Panc1 (cell line): ENCODE data around the gene CNNM2. TPM values are rescaled to one million over a fixed set of nuclear protein-coding genes. Genes with fewer than 3 reads are reported as not detected.

ENCODE experiments used
- ATAC-seq: fragments of 200-7000 bp; cut with Tn5 transposase; 2 replicates; pipeline ENCODE4 v1.9.1; 2020; ENCODE audit warnings: mild to moderate bottlenecking, moderate library complexity
- BruUV-seq: library from RNA; stranded (reverse); fragments of 400-500 nt; replicated peaks from 2 replicates; lab custom pipeline; 2021; lab: Mats Ljungman, UMichigan
- CTCF ChIA-PET: fragments of 300-600 bp; sonication (Branson Sonifier 250); formaldehyde crosslinking; loops from one replicate; lab custom pipeline; 2022; ENCODE audit warnings: antibody characterized with exemption; lab: Charles Lee
- POLR2A ChIA-PET: fragments of 300-600 bp; sonication (Branson Sonifier 250); formaldehyde crosslinking; loops from one replicate; lab custom pipeline; 2022; ENCODE audit warnings: antibody characterized with exemption; lab: Charles Lee
- DNase-seq: peaks from one replicate; pipeline ENCODE4 v3.0.0-alpha.2; 2010; ENCODE audit warnings: low read depth, low spot score
- H3K27ac ChIP-seq: 2 replicates; pipeline ENCODE4 v1.5.1; 2011; ENCODE audit warnings: mild to moderate bottlenecking, low read length, inconsistent platforms
- H3K27me3 ChIP-seq: fragments of 200-500 bp; sonication (Bioruptor generic); 2 replicates; pipeline ENCODE4 v1.6.0; 2014; ENCODE audit warnings: low read length, inconsistent platforms; ENCODE audit not compliant: control insufficient read depth, insufficient read depth
- H3K36me3 ChIP-seq: fragments of 200-500 bp; sonication (Bioruptor generic); 2 replicates; pipeline ENCODE4 v1.5.1; 2014; ENCODE audit warnings: inconsistent platforms, mild to moderate bottlenecking, low read length, moderate library complexity; ENCODE audit not compliant: control insufficient read depth, insufficient read depth
- H3K4me1 ChIP-seq: 2 replicates; pipeline ENCODE4 v1.5.1; 2011; ENCODE audit warnings: inconsistent platforms, mild to moderate bottlenecking, low read length, moderate library complexity; ENCODE audit not compliant: control insufficient read depth, insufficient read depth
- H3K4me3 ChIP-seq, 2 experiments: 2 replicates each; pipeline ENCODE4 v1.5.1; 2011 to 2012; ENCODE audit warnings: low read depth in 2 of 2, low read length in 2 of 2, mild to moderate bottlenecking in 2 of 2, inconsistent platforms in 1 of 2, moderate library complexity in 1 of 2
- H3K9me3 ChIP-seq: fragments of 200-500 bp; sonication (Bioruptor generic); 2 replicates; pipeline ENCODE4 v1.5.1; 2014; ENCODE audit warnings: low read depth, mild to moderate bottlenecking, inconsistent platforms, low read length, moderate library complexity; ENCODE audit not compliant: control insufficient read depth, insufficient read depth
- POLR2AphosphoS5 ChIP-seq: IDR thresholded peaks from 2 replicates; pipeline ENCODE4 v1.6.1; 2012; ENCODE audit warnings: mild to moderate bottlenecking, low read depth, low read length, moderate library complexity
- SIN3A ChIP-seq: IDR thresholded peaks from 2 replicates; pipeline ENCODE4 v1.6.1; 2012; ENCODE audit warnings: low read depth, mild to moderate bottlenecking, low read length, moderate library complexity, borderline replicate concordance; ENCODE audit not compliant: insufficient read depth
- TCF7L2 ChIP-seq: IDR thresholded peaks from 2 replicates; pipeline ENCODE4 v1.6.1; 2011; ENCODE audit warnings: mild to moderate bottlenecking, low read depth, low read length, inconsistent platforms
- in situ Hi-C: cut with HindIII; loops from 2 replicates; pipeline ENCODE4 v1.10.0; 2016; ENCODE audit warnings: low sequenced_read_pairs, low pct_unique_long_range_greater_than_20kb
- intact Hi-C: fragments of 100-400 bp; cut with micrococcal nuclease; formaldehyde crosslinking; loops from one replicate; pipeline ENCODE4 v1.10.0; 2022; ENCODE audit not compliant: unreplicated experiment
- total RNA-seq: library from RNA; stranded (reverse); gene quantifications from one replicate; pipeline ENCODE4 v1.2.1, GENCODE V29; 2021; ENCODE audit not compliant: unreplicated experiment
- TF ChIP-seq, protein P1 (sequence below), 2 experiments: IDR thresholded peaks; 2 replicates each; pipeline ENCODE4 v1.6.1; 2011 to 2012; ENCODE audit warnings: low read depth in 2 of 2, control low read depth in 1 of 2, low read length in 1 of 2, mild to moderate bottlenecking in 1 of 2, moderate library complexity in 1 of 2; ENCODE audit not compliant: insufficient read depth in 1 of 2
- TF ChIP-seq, protein P2 (sequence below): fragments of 450-650 bp; IDR thresholded peaks from 2 replicates; pipeline ENCODE4 v1.5.1; 2017; ENCODE audit warnings: mild to moderate bottlenecking

CNNM2 gene
- total RNA-seq, 1 experiment from 2014 or later, result 27.1 TPM

DNA sequence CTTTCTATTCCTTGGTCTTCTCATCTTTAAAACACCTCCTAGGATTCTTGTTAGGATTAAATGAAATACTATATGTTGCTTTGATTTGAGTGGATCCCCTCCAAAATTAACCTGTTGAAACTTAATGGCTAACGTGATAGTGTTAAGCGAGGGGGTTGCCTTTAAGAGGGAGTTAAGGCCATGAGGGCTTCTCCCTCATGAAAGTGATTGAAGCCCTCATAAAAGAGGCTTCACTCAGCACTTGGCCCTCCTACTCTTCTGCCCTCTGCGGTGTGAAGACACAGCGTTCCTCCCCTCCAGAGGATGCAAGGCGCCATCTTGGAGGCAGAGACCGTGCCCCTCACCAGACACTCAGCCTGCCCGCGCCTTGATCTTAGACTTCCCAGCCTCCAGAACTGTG lies 46.6 kb downstream of the CNNM2 start:
- Histone ChIP-seq H3K9me3 (no peaks in the 10 kb centered on the region), H3K4me3 (no peak overlapping the region), H3K4me1 (peaks cover 6% of the 10 kb centered on the region), H3K36me3 (no peaks in the 10 kb centered on the region), H3K27me3 (no peaks in the 10 kb centered on the region), H3K27ac (no peak overlapping the region)
- intact Hi-C loops (no loop called here), in situ Hi-C loops (no loop called here)
- POLR2A ChIA-PET, result no interaction called here
- TF ChIP-seq POLR2AphosphoS5 (no peak), TCF7L2 (no peak), SIN3A (no peak)
- TF ChIP-seq, protein P1, sequence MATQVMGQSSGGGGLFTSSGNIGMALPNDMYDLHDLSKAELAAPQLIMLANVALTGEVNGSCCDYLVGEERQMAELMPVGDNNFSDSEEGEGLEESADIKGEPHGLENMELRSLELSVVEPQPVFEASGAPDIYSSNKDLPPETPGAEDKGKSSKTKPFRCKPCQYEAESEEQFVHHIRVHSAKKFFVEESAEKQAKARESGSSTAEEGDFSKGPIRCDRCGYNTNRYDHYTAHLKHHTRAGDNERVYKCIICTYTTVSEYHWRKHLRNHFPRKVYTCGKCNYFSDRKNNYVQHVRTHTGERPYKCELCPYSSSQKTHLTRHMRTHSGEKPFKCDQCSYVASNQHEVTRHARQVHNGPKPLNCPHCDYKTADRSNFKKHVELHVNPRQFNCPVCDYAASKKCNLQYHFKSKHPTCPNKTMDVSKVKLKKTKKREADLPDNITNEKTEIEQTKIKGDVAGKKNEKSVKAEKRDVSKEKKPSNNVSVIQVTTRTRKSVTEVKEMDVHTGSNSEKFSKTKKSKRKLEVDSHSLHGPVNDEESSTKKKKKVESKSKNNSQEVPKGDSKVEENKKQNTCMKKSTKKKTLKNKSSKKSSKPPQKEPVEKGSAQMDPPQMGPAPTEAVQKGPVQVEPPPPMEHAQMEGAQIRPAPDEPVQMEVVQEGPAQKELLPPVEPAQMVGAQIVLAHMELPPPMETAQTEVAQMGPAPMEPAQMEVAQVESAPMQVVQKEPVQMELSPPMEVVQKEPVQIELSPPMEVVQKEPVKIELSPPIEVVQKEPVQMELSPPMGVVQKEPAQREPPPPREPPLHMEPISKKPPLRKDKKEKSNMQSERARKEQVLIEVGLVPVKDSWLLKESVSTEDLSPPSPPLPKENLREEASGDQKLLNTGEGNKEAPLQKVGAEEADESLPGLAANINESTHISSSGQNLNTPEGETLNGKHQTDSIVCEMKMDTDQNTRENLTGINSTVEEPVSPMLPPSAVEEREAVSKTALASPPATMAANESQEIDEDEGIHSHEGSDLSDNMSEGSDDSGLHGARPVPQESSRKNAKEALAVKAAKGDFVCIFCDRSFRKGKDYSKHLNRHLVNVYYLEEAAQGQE (IDR thresholded peaks at IDR 0.05; ENCODE audit: insufficient read depth in 1 of 2, low read depth in 2 of 2, low read length in 1 of 2), result no peak
- TF ChIP-seq, protein P2, sequence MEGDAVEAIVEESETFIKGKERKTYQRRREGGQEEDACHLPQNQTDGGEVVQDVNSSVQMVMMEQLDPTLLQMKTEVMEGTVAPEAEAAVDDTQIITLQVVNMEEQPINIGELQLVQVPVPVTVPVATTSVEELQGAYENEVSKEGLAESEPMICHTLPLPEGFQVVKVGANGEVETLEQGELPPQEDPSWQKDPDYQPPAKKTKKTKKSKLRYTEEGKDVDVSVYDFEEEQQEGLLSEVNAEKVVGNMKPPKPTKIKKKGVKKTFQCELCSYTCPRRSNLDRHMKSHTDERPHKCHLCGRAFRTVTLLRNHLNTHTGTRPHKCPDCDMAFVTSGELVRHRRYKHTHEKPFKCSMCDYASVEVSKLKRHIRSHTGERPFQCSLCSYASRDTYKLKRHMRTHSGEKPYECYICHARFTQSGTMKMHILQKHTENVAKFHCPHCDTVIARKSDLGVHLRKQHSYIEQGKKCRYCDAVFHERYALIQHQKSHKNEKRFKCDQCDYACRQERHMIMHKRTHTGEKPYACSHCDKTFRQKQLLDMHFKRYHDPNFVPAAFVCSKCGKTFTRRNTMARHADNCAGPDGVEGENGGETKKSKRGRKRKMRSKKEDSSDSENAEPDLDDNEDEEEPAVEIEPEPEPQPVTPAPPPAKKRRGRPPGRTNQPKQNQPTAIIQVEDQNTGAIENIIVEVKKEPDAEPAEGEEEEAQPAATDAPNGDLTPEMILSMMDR, result no peak
- CTCF ChIA-PET, result no interaction called here
- BruUV-seq, result no TSS peak
- no peak for DNase-seq
- ATAC-seq, result no peak

GRCh38 chr10:102965311-102965851 lies 47.3 kb downstream of the CNNM2 start:
- BruUV-seq, result no TSS peak
- no peaks in the 10 kb centered on the region for H3K9me3 ChIP-seq
- no peak overlapping the region for H3K27ac ChIP-seq
- TF ChIP-seq, protein P1 (IDR thresholded peaks at IDR 0.05; ENCODE audit: insufficient read depth in 1 of 2, low read depth in 2 of 2, low read length in 1 of 2), result no peak
- TF ChIP-seq POLR2AphosphoS5, result no peak
- TF ChIP-seq, protein P2, result no peak
- no peak for TF ChIP-seq SIN3A
- TF ChIP-seq TCF7L2, result no peak
- H3K4me1 ChIP-seq, result peaks cover 6% of the 10 kb centered on the region
- intact Hi-C loops (no loop called here), in situ Hi-C loops (no loop called here)
- ATAC-seq (no peak), DNase-seq (no peak)
- H3K27me3 ChIP-seq, result no peaks in the 10 kb centered on the region
- CTCF ChIA-PET, result no interaction called here
- H3K4me3 ChIP-seq, result no peak overlapping the region
- POLR2A ChIA-PET, result no interaction called here
- no peaks in the 10 kb centered on the region for H3K36me3 ChIP-seq
